Esophagus squamous epithelium (tissue), 4 donors: ENCODE measurements around the gene SIGLECL1.
"Not testable (repeated sequence)": the region's sequence is repeated elsewhere in the genome, so short reads cannot be mapped to it uniquely, and the experiment has no call there.

ENCODE experiments used
- POLR2A ChIP-seq, 4 donors: fragments of 450-650 bp; IDR thresholded peaks; one replicate each; pipeline ENCODE4 v1.6.1; 2017; ENCODE audit warnings: antibody characterized with exemption in 4 of 4, mild to moderate bottlenecking in 4 of 4, moderate library complexity in 3 of 4
- TF ChIP-seq, protein P1 (sequence below), 6 experiments: fragments of 450-650 bp in 4 of 6; fragments of 200-600 bp in 2 of 6; sonication (generic) in 2 of 6; IDR thresholded peaks; one replicate each; pipeline ENCODE4 v1.5.1; 2016 to 2019; ENCODE audit warnings: antibody characterized with exemption in 6 of 6, mild to moderate bottlenecking in 4 of 6, moderate library complexity in 4 of 6

DNA sequence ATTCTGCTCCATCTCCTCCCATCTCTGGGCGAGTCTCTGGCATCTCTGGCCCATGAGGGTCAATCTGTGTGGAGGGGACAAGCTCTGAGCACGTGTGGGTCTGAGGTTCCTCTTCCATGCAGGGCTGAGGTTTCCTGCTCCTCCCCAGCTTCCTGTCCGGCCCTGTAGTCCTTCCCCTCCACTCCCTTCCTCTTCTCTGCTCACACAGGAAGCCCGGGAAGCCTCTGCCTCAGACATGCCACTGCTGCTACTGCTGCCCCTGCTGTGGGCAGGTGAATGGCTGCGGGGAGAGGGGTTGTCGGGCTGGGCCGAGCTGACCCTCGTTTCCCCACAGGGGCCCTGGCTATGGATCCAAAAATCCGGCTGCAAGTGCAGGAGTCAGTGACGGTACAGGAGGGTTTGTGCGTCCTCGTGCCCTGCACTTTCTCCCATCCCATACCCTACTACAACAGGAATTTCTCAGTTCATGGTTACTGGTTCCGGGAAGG lies 40.0 kb upstream of the SIGLECL1 start:
- TF ChIP-seq, protein P1, sequence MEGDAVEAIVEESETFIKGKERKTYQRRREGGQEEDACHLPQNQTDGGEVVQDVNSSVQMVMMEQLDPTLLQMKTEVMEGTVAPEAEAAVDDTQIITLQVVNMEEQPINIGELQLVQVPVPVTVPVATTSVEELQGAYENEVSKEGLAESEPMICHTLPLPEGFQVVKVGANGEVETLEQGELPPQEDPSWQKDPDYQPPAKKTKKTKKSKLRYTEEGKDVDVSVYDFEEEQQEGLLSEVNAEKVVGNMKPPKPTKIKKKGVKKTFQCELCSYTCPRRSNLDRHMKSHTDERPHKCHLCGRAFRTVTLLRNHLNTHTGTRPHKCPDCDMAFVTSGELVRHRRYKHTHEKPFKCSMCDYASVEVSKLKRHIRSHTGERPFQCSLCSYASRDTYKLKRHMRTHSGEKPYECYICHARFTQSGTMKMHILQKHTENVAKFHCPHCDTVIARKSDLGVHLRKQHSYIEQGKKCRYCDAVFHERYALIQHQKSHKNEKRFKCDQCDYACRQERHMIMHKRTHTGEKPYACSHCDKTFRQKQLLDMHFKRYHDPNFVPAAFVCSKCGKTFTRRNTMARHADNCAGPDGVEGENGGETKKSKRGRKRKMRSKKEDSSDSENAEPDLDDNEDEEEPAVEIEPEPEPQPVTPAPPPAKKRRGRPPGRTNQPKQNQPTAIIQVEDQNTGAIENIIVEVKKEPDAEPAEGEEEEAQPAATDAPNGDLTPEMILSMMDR (IDR thresholded peaks at IDR 0.05): not testable (repeated sequence)
- TF ChIP-seq POLR2A (IDR thresholded peaks at IDR 0.05): not testable (repeated sequence)
